K562 (cell line): ENCODE results near the gene LRRC19. TPM values are rescaled to one million over a fixed set of nuclear protein-coding genes. Genes with fewer than 3 reads are reported as not detected.

Source experiments
- ARID3A ChIP-seq: IDR thresholded peaks from 2 replicates; pipeline ENCODE4 v1.6.1; 2012; ENCODE audit warnings: low read depth, low read length, improper control_type of control experiment, borderline replicate concordance
- C11orf30 ChIP-seq: fragments of 450-650 bp; IDR thresholded peaks from 2 replicates; pipeline ENCODE4 v1.6.1; 2016; ENCODE audit warnings: low read depth, mild to moderate bottlenecking
- CUX1 ChIP-seq: fragments of 200-800 bp; sonication (Bioruptor generic); IDR thresholded peaks from 2 replicates; pipeline ENCODE4 v1.6.1; 2016; ENCODE audit warnings: missing genetic modification characterization, missing compliant biosample characterization
- IRF1 ChIP-seq: sonication (generic); formaldehyde crosslinking; IDR thresholded peaks from 2 replicates; pipeline ENCODE4 v1.8.0; 2022; ENCODE audit warnings: missing genetic modification reagents, mild to moderate bottlenecking, borderline replicate concordance
- LCOR ChIP-seq: sonication (generic); formaldehyde crosslinking; IDR thresholded peaks from 2 replicates; pipeline ENCODE4 v1.8.0; 2022; ENCODE audit warnings: mild to moderate bottlenecking, missing genetic modification reagents
- MXD1 ChIP-seq: fragments of 250-450 bp; sonication (Bioruptor Pico); IDR thresholded peaks from 2 replicates; pipeline ENCODE4 v1.8.0; 2021; ENCODE audit warnings: borderline replicate concordance, mild to moderate bottlenecking, moderate library complexity; ENCODE audit not compliant: poor library complexity, severe bottlenecking
- NONO ChIP-seq, 2 experiments: fragments of 200-400 bp in 1 of 2; fragments of 450-650 bp in 1 of 2; formaldehyde crosslinking in 1 of 2; IDR thresholded peaks; 2 replicates each; pipeline ENCODE4 v1.6.1; 2017; ENCODE audit warnings: low read depth in 2 of 2, mild to moderate bottlenecking in 2 of 2, moderate library complexity in 2 of 2, low read length in 1 of 2
- NRF1 ChIP-seq, 2 experiments: fragments of 450-650 bp; IDR thresholded peaks in 1 of 2; conservative IDR thresholded peaks in 1 of 2; 2 replicates each; pipeline ENCODE4 v1.6.1; 2014; ENCODE audit warnings: mild to moderate bottlenecking in 2 of 2
- RHOXF2B ChIP-seq: fragments of 250-450 bp; sonication (Bioruptor Pico); conservative IDR thresholded peaks from 2 replicates; pipeline ENCODE4 v1.5.1; 2021
- SMAD1 ChIP-seq: fragments of 150-350 bp; IDR thresholded peaks from 2 replicates; pipeline ENCODE4 v1.6.1; 2014; ENCODE audit warnings: low read length, low read depth; ENCODE audit not compliant: partially characterized antibody
- SRF ChIP-seq, 2 experiments: fragments of 250-450, 450-650 bp in 1 of 2; sonication (Bioruptor Pico) in 1 of 2; sonication (generic) in 1 of 2; formaldehyde crosslinking; IDR thresholded peaks; 2 replicates each; pipeline versions ENCODE4 v1.5.0 to v1.5.1; 2020 to 2022; ENCODE audit warnings: mild to moderate bottlenecking in 1 of 2, missing genetic modification reagents in 1 of 2
- STAT5B ChIP-seq: fragments of 250-450 bp; sonication (Bioruptor Pico); IDR thresholded peaks from 2 replicates; pipeline ENCODE4 v1.8.0; 2021; ENCODE audit warnings: mild to moderate bottlenecking, inconsistent platforms
- TEAD4 ChIP-seq, 2 experiments: sonication (generic) in 1 of 2; formaldehyde crosslinking in 1 of 2; IDR thresholded peaks; 2 replicates each; pipeline versions ENCODE4 v1.6.1 to v1.8.0; 2012 to 2022; ENCODE audit warnings: borderline replicate concordance in 1 of 2, inconsistent platforms in 1 of 2, low read length in 1 of 2, mild to moderate bottlenecking in 1 of 2, missing genetic modification reagents in 1 of 2
- XRCC3 ChIP-seq: fragments of 450-650 bp; IDR thresholded peaks from 2 replicates; pipeline ENCODE4 v1.6.1; 2017; ENCODE audit warnings: mild to moderate bottlenecking, moderate library complexity
- ZNF121 ChIP-seq: sonication (generic); formaldehyde crosslinking; conservative IDR thresholded peaks from 2 replicates; pipeline ENCODE4 v1.8.0; 2022; ENCODE audit warnings: missing genetic modification reagents
- ZNF311 ChIP-seq: fragments of 250-450 bp; sonication (Bioruptor Pico); IDR thresholded peaks from 2 replicates; pipeline ENCODE4 v1.4.0; 2020; ENCODE audit warnings: mild to moderate bottlenecking, moderate library complexity
- ZNF583 ChIP-seq: fragments of 250-450 bp; sonication (Bioruptor Pico); IDR thresholded peaks from 2 replicates; pipeline ENCODE4 v1.4.0; 2020
- polyA plus RNA-seq, 8 experiments: library from polyadenylated mRNA; depleted of rRNA in 4 of 8; stranded (reverse) in 5 of 8; unstranded in 3 of 8; fragments of >200 nt; fragmentation: Nextera tagmentation in 2 of 8; fragmentation: Illumina TruSeq in 1 of 8; extraction: Ambion mirVana in 2 of 8; extraction: Trizol in 1 of 8; gene quantifications; 2 replicates each; pipeline versions ENCODE4 v1.2.1 to v1.2.3, GENCODE V29; 2011 to 2014; ENCODE audit warnings: inconsistent platforms in 1 of 8, missing spikeins in 1 of 8
- total RNA-seq, 7 experiments: library from RNA; depleted of rRNA in 6 of 7; stranded (reverse); fragments of >200 nt in 6 of 7; fragmentation: Illumina TruSeq in 2 of 7; extraction: Trizol in 2 of 7; gene quantifications; 2 replicates each; pipeline versions ENCODE4 v1.2.1 to v1.2.3, GENCODE V29; 2011 to 2021; ENCODE audit warnings: low replicate concordance in 1 of 7

The LRRC19 gene
- total and polyA plus RNA-seq, 9 of the 15 experiments (the other 6 are each of a cell fraction or from before 2014, with no cell fraction given) = not detected

- TF ChIP-seq TEAD4 (IDR thresholded peaks at IDR 0.05; ENCODE audit: low read length) (no peak), TEAD4 (CRISPR knock-in tag; IDR thresholded peaks at IDR 0.05; ENCODE audit: borderline replicate concordance) (no peak), ARID3A (no peak), NRF1 (conservative IDR thresholded peaks at IDR 0.05 in 1 of 2, IDR thresholded peaks at IDR 0.05 in 1 of 2) (0 out of 4 replicates have a peak, but pooled peaks have one; percentile 12 to 14), SRF (CRISPR knock-in tag; IDR thresholded peaks at IDR 0.05) (no peak), NONO (IDR thresholded peaks at IDR 0.05; ENCODE audit: low read depth in 2 of 2, low read length in 1 of 2) (no peak), C11orf30 (no peak), XRCC3 (no peak), ZNF121 (CRISPR knock-in tag) (no peak), RHOXF2B (CRISPR knock-in tag) (no peak), SMAD1 (no peak), MXD1 (CRISPR knock-in tag) (no peak), IRF1 (CRISPR knock-in tag) (no peak), STAT5B (CRISPR knock-in tag) (no peak), ZNF311 (no peak), CUX1 (CRISPR knock-in tag) (no peak), LCOR (CRISPR knock-in tag) (no peak), ZNF583 (CRISPR knock-in tag) (no peak)
These were observed 49.3 kb downstream of the LRRC19 start, which contains the start of gene IFT74 (continued) for GRCh38 chr9:26955921-26956859.
